Mucosa of descending colon (tissue), 3 donors: Measurements from ENCODE around the gene SOBP. TPM values are rescaled to one million over a fixed set of nuclear protein-coding genes. Genes with fewer than 3 reads are reported as not detected.
"Not testable (repeated sequence)": the region's sequence is repeated elsewhere in the genome, so short reads cannot be mapped to it uniquely, and the experiment has no call there.

ENCODE experiments used
- ATAC-seq: fragments of 200-7000 bp; cut with Tn5 transposase; one replicate; pipeline ENCODE4 v1.9.1; 2020; ENCODE audit warnings: mild to moderate bottlenecking, moderate library complexity
- DNase-seq, 3 donors: peaks; one replicate each; pipeline ENCODE4 v3.0.0-alpha.2; 2020
- H3K36me3 ChIP-seq: fragments of 200-600 bp; one replicate; pipeline ENCODE4 v1.8.0; 2021; ENCODE audit warnings: low read depth, mild to moderate bottlenecking
- H3K4me1 ChIP-seq: fragments of 200-600 bp; one replicate; pipeline ENCODE4 v1.8.0; 2021; ENCODE audit warnings: low read depth, mild to moderate bottlenecking
- H3K4me3 ChIP-seq: fragments of 200-600 bp; one replicate; pipeline ENCODE4 v1.8.0; 2021; ENCODE audit warnings: mild to moderate bottlenecking
- H3K9me3 ChIP-seq: fragments of 200-600 bp; one replicate; pipeline ENCODE4 v1.8.0; 2021; ENCODE audit warnings: mild to moderate bottlenecking
- intact Hi-C, 2 donors: fragments of 100-400 bp; cut with DNase I in 1 of 2; cut with micrococcal nuclease in 1 of 2; formaldehyde crosslinking; loops; one replicate each; pipeline versions ENCODE4 v1.11.0 to v1.11.1; 2022; cut with DNase I, micrococcal nuclease
- total RNA-seq, 3 donors: library from RNA; stranded (reverse); fragmentation: NEBNext Ultra II Directional in 2 of 3; extraction: Animal tissue kit (Norgen Biotek cat#: 25700) in 2 of 3; gene quantifications; one replicate each; pipeline versions ENCODE4 v1.2.1 to v1.2.4, GENCODE V29; 2021 to 2023
- TF ChIP-seq, protein P1 (sequence below): fragments of 200-600 bp; IDR thresholded peaks from one replicate; pipeline ENCODE4 v1.8.0; 2022; ENCODE audit warnings: antibody characterized with exemption, mild to moderate bottlenecking
- donor health status: DM: no; HTN: no; CAD: no; lungs with moderate emphysema.
- donor health status: DM: no; HTN: no; CAD: no.
- donor health status: DM: no; HTN: yes; CAD: no.

SOBP gene
- total RNA-seq, 3 donors from 2014 or later, result 1.2 to 31.5 (median 2.5) TPM

- no peak for ATAC-seq
- Histone ChIP-seq H3K9me3 (peaks cover 3% of the 10 kb centered on the region), H3K4me1 (no peaks in the 10 kb centered on the region), H3K4me3 (no peak overlapping the region), H3K36me3 (no peaks in the 10 kb centered on the region)
- TF ChIP-seq, protein P1, sequence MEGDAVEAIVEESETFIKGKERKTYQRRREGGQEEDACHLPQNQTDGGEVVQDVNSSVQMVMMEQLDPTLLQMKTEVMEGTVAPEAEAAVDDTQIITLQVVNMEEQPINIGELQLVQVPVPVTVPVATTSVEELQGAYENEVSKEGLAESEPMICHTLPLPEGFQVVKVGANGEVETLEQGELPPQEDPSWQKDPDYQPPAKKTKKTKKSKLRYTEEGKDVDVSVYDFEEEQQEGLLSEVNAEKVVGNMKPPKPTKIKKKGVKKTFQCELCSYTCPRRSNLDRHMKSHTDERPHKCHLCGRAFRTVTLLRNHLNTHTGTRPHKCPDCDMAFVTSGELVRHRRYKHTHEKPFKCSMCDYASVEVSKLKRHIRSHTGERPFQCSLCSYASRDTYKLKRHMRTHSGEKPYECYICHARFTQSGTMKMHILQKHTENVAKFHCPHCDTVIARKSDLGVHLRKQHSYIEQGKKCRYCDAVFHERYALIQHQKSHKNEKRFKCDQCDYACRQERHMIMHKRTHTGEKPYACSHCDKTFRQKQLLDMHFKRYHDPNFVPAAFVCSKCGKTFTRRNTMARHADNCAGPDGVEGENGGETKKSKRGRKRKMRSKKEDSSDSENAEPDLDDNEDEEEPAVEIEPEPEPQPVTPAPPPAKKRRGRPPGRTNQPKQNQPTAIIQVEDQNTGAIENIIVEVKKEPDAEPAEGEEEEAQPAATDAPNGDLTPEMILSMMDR, result no peak
- intact Hi-C loops, result no loop called here
- DNase-seq, result no peak
Measured at GRCh38 chr6:107511511-107511993, 21.6 kb downstream of the SOBP start.

DNA sequence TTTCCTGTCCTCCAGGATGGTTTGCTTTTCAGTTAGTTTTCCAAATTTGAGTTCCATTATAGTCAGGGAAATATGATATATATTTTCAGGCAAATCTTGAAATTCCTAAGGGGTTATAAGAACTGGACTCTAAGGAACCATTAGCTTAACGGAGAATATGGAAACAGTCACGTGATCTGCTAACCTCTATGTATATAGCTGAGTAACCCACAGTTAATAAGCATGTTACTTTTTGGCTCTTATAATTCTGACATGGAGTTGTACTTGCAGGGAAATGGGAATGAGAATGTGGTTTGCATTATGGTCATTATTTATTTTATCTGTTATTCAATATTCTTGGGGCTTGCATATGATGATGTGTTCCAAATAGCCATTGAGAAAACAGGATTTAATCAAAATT is 23.3 kb downstream of the SOBP start:
- no peak for DNase-seq
- H3K36me3 ChIP-seq, result no peaks in the 10 kb centered on the region
- TF ChIP-seq, protein P1, result no peak
- peaks cover 8% of the 10 kb centered on the region for H3K9me3 ChIP-seq
- no peaks in the 10 kb centered on the region for H3K4me1 ChIP-seq
- no peak for ATAC-seq
- H3K4me3 ChIP-seq, result no peak overlapping the region
- intact Hi-C loops, result no loop called here

DNA sequence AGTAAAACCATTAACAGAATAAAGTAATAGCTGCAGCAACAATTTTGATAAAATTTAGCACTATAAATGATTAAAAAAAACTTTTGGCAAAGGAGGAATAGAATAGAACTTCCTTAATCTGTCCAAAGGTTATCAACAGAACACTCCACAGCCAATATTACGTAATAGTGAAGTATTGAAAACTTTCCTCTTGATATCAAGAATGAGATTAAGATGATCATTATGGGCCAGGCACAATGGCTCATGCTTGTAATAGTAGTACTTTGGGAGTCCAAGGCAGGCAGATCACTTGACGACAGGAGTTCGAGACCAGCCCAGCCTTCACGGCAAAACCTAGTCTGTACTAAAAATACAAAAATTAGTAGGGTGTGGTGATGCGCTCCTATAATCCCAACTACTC is 26.0 kb downstream of the SOBP start:
- no peaks in the 10 kb centered on the region for H3K36me3 ChIP-seq
- intact Hi-C loops, result no loop called here
- ATAC-seq (no peak), DNase-seq (no peak)
- peaks cover 8% of the 10 kb centered on the region for H3K9me3 ChIP-seq
- no peak overlapping the region for H3K4me3 ChIP-seq
- TF ChIP-seq, protein P1, result no peak
- no peaks in the 10 kb centered on the region for H3K4me1 ChIP-seq

- no peak for ATAC-seq
- TF ChIP-seq, protein P1, result no peak
- H3K4me1 ChIP-seq, result no peaks in the 10 kb centered on the region
Measured at GRCh38 chr6:107517274-107517673, 27.4 kb downstream of the SOBP start.

DNA sequence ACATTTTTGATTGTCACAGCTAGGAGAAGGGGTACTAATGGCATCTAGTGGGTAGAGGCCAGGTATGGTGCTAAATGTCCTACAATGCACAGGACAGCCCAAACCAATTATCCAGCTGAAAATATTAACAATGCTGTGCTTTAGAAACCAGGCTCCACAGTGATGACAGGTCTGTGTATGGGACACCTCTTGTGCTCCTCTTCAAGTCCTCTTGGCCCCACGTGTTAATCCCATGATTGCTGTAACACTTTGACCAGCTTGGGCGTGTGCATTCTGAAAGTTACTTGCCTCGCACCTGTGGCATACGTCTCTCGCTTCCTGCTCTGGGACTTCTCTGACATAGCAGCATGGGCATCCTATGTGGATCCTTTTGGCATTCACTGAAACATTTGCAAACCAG is 29.3 kb downstream of the SOBP start:
- H3K4me1 ChIP-seq, intact Hi-C loops, H3K4me3 ChIP-seq, DNase-seq, H3K36me3 ChIP-seq, H3K9me3 ChIP-seq, ATAC-seq: not testable (repeated sequence)

More at GRCh38 chr6:107517274-107517673, 27.4 kb downstream of the SOBP start:
- intact Hi-C loops, result no loop called here
- DNase-seq, result no peak
- Histone ChIP-seq H3K36me3 (no peaks in the 10 kb centered on the region), H3K4me3 (no peak overlapping the region), H3K9me3 (peaks cover 8% of the 10 kb centered on the region)

DNA sequence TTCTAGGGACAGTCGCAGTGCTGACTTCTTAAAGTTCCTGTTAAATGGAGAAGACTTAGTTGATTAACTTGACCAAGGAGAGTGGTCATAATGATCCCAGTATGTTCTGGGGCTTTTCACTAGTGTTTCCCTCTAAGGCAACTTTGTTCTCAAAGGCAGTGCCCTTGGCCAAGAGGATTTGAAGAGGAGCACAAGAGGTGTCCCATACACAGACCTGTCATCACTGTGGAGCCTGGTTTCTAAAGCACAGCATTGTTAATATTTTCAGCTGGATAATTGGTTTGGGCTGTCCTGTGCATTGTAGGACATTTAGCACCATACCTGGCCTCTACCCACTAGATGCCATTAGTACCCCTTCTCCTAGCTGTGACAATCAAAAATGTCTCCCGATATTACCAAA is 30.8 kb downstream of the SOBP start:
- H3K9me3 ChIP-seq, H3K4me1 ChIP-seq, H3K4me3 ChIP-seq, ATAC-seq, intact Hi-C loops, H3K36me3 ChIP-seq, DNase-seq: not testable (repeated sequence)
